HCT116 (cell line): ENCODE data around the gene NFX1. TPM values are rescaled to one million over a fixed set of nuclear protein-coding genes. Genes with fewer than 3 reads are reported as not detected.

Experiments used
- ATAC-seq: fragments of 200-7000 bp; cut with Tn5 transposase; 2 replicates; pipeline ENCODE4 v1.9.1; 2020; ENCODE audit warnings: mild to moderate bottlenecking, moderate library complexity
- BruUV-seq: library from RNA; stranded (reverse); fragments of 400-500 nt; replicated peaks from 2 replicates; lab custom pipeline; 2021; lab: Mats Ljungman, UMichigan
- CTCF ChIA-PET: fragments of 300-600 bp; sonication (Branson Sonifier 250); formaldehyde crosslinking; loops from one replicate; lab custom pipeline; 2021; ENCODE audit warnings: antibody characterized with exemption; lab: Charles Lee
- POLR2A ChIA-PET: fragments of 300-600, 350-600 bp; sonication (Branson Sonifier 250); formaldehyde crosslinking; loops from one replicate; lab custom pipeline; 2021; ENCODE audit warnings: antibody characterized with exemption; lab: Charles Lee
- RAD21 ChIA-PET, 2 experiments: fragments of 300-600 bp; sonication (Branson Sonifier 250); formaldehyde crosslinking; loops; one replicate each; lab custom pipeline; 2023; ENCODE audit warnings: low total read pairs in 2 of 2; ENCODE audit not compliant: uncharacterized antibody in 2 of 2, unreplicated experiment in 2 of 2, low non-redundant PET in 1 of 2; lab: Charles Lee
- DNase-seq: peaks from one replicate; pipeline ENCODE4 v3.0.0-alpha.2; 2010; ENCODE audit warnings: low read depth, low spot score
- H2AFZ ChIP-seq: fragments of 200-600 bp; shearing (Covaris generic), sonication (generic); 2 replicates; pipeline ENCODE4 v1.6.1; 2017; ENCODE audit warnings: low read depth, mixed run types, mixed read lengths, antibody characterized with exemption, low read length; ENCODE audit not compliant: poor library complexity, severe bottlenecking
- H3K27ac ChIP-seq: 2 replicates; pipeline ENCODE4 v1.5.1; 2012; ENCODE audit warnings: low read depth, low read length
- H3K27me3 ChIP-seq: fragments of 200-600 bp; sonication (generic); 2 replicates; pipeline ENCODE4 v1.6.1; 2016; ENCODE audit warnings: mixed run types, low read length, mixed read lengths; ENCODE audit not compliant: insufficient read depth
- H3K36me3 ChIP-seq, 2 experiments: fragments of 200-500 bp in 1 of 2; fragments of 200-600 bp in 1 of 2; sonication (Bioruptor generic) in 1 of 2; sonication (generic) in 1 of 2; 2 replicates each; pipeline versions ENCODE4 v1.5.1 to v1.6.1; 2014 to 2016; ENCODE audit warnings: low read length in 2 of 2, inconsistent platforms in 1 of 2, mixed read lengths in 1 of 2, mixed run types in 1 of 2; ENCODE audit not compliant: insufficient read depth in 2 of 2, control insufficient read depth in 1 of 2
- H3K4me1 ChIP-seq, 2 experiments: fragments of 200-600 bp in 1 of 2; sonication (generic) in 1 of 2; 2 replicates each; pipeline versions ENCODE4 v1.5.1 to v1.6.1; 2012 to 2017; ENCODE audit warnings: low read length in 2 of 2, inconsistent platforms in 1 of 2, mild to moderate bottlenecking in 1 of 2, mixed read lengths in 1 of 2, mixed run types in 1 of 2, moderate library complexity in 1 of 2; ENCODE audit not compliant: insufficient read depth in 2 of 2, control insufficient read depth in 1 of 2
- H3K4me2 ChIP-seq: fragments of 200-600 bp; sonication (generic); 2 replicates; pipeline ENCODE4 v1.6.1; 2017; ENCODE audit warnings: mixed run types, low read length, mixed read lengths
- H3K4me3 ChIP-seq, 2 experiments: fragments of 200-600 bp in 1 of 2; sonication (generic) in 1 of 2; replicated peaks in 1 of 2; 2 replicates each; pipeline ENCODE4 v1.5.1; 2011 to 2016; ENCODE audit warnings: low read length in 2 of 2, control low read depth in 1 of 2, low read depth in 1 of 2, mild to moderate bottlenecking in 1 of 2, mixed read lengths in 1 of 2, mixed run types in 1 of 2
- H3K79me2 ChIP-seq: fragments of 200-600 bp; sonication (generic); 2 replicates; pipeline ENCODE4 v1.6.1; 2017; ENCODE audit warnings: mild to moderate bottlenecking, mixed run types, low read length, moderate library complexity, mixed read lengths; ENCODE audit not compliant: insufficient read depth
- H3K9ac ChIP-seq: fragments of 200-600 bp; sonication (generic); 2 replicates; pipeline ENCODE4 v1.6.1; 2016; ENCODE audit warnings: low read length, mixed read lengths
- H3K9me2 ChIP-seq: fragments of 200-600 bp; sonication (generic), shearing (Covaris generic); 2 replicates; pipeline ENCODE4 v1.6.1; 2017; ENCODE audit warnings: mixed run types, mild to moderate bottlenecking, moderate library complexity; ENCODE audit not compliant: insufficient read depth
- H3K9me3 ChIP-seq, 2 experiments: fragments of 200-500 bp in 1 of 2; fragments of 200-600 bp in 1 of 2; sonication (Bioruptor generic) in 1 of 2; sonication (generic) in 1 of 2; 2 replicates each; pipeline ENCODE4 v1.6.1; 2014 to 2017; ENCODE audit warnings: low read length in 2 of 2, mixed read lengths in 2 of 2, inconsistent platforms in 1 of 2, low read depth in 1 of 2, mild to moderate bottlenecking in 1 of 2, mixed run types in 1 of 2, moderate library complexity in 1 of 2; ENCODE audit not compliant: control insufficient read depth in 1 of 2, insufficient read depth in 1 of 2
- H4K20me1 ChIP-seq: fragments of 200-600 bp; sonication (generic), shearing (Covaris generic); 2 replicates; pipeline ENCODE4 v1.6.1; 2017; ENCODE audit warnings: mixed run types, mild to moderate bottlenecking, moderate library complexity; ENCODE audit not compliant: insufficient read depth
- CEBPB ChIP-seq: IDR thresholded peaks from 2 replicates; pipeline ENCODE4 v1.6.1; 2012; ENCODE audit warnings: low read depth
- EGR1 ChIP-seq: IDR thresholded peaks from 2 replicates; pipeline ENCODE4 v1.6.1; 2012; ENCODE audit warnings: low read depth
- ELF1 ChIP-seq: IDR thresholded peaks from 2 replicates; pipeline ENCODE4 v1.6.1; 2012; ENCODE audit warnings: low read depth, borderline replicate concordance
- EZH2 ChIP-seq: fragments of 200-600 bp; sonication (generic); IDR thresholded peaks from 2 replicates; pipeline ENCODE4 v1.6.1; 2017; ENCODE audit warnings: antibody characterized with exemption, mixed run types
- EZH2phosphoT487 ChIP-seq: fragments of 200-600 bp; IDR thresholded peaks from 2 replicates; pipeline ENCODE4 v1.6.1; 2018; ENCODE audit warnings: antibody characterized with exemption, borderline replicate concordance
- POLR2A ChIP-seq: IDR thresholded peaks from 2 replicates; pipeline ENCODE4 v1.7.0; 2011; ENCODE audit warnings: borderline replicate concordance; ENCODE audit not compliant: insufficient read depth, insufficient read length; ENCODE audit errors: extremely low read depth
- POLR2AphosphoS5 ChIP-seq: IDR thresholded peaks from 2 replicates; pipeline ENCODE4 v1.6.1; 2011; ENCODE audit warnings: mild to moderate bottlenecking, low read depth, low read length, moderate library complexity
- RAD21 ChIP-seq: IDR thresholded peaks from 2 replicates; pipeline ENCODE4 v1.6.1; 2012; ENCODE audit warnings: low read depth, mild to moderate bottlenecking
- SIN3A ChIP-seq: IDR thresholded peaks from 2 replicates; pipeline ENCODE4 v1.6.1; 2012; ENCODE audit warnings: low read depth
- SP1 ChIP-seq: IDR thresholded peaks from 2 replicates; pipeline ENCODE4 v1.6.1; 2012; ENCODE audit warnings: low read depth
- TCF7L2 ChIP-seq: IDR thresholded peaks from 2 replicates; pipeline ENCODE4 v1.7.0; 2011; ENCODE audit warnings: borderline replicate concordance, inconsistent platforms; ENCODE audit not compliant: insufficient read depth, insufficient read length; ENCODE audit errors: extremely low read depth
- YY1 ChIP-seq: IDR thresholded peaks from 2 replicates; pipeline ENCODE4 v1.6.1; 2011; ENCODE audit warnings: low read length, low read depth, moderate library complexity, mild to moderate bottlenecking; ENCODE audit not compliant: insufficient replicate concordance; ENCODE audit errors: extremely low read depth
- ZFX ChIP-seq: fragments of 450-650 bp; IDR thresholded peaks from 2 replicates; pipeline ENCODE4 v1.6.1; 2017
- ZNF274 ChIP-seq: fragments of 200-500 bp; sonication (Bioruptor generic); IDR thresholded peaks from 2 replicates; pipeline ENCODE4 v1.6.1; 2014; ENCODE audit warnings: mild to moderate bottlenecking, low read depth, low read length, inconsistent platforms
- intact Hi-C: fragments of 100-400 bp; cut with micrococcal nuclease; formaldehyde crosslinking; loops from 2 replicates; pipeline ENCODE4 v1.10.0; 2022
- total RNA-seq: library from RNA; stranded (reverse); gene quantifications from one replicate; pipeline ENCODE4 v1.2.1, GENCODE V29; 2021; ENCODE audit not compliant: unreplicated experiment
- TF ChIP-seq, protein P1 (sequence below): IDR thresholded peaks from 2 replicates; pipeline ENCODE4 v1.6.1; 2011; ENCODE audit warnings: mild to moderate bottlenecking, low read length, moderate library complexity; ENCODE audit not compliant: insufficient replicate concordance; ENCODE audit errors: extremely low read depth
- TF ChIP-seq, protein P2 (sequence below), 3 experiments: fragments of 200-600 bp in 1 of 3; sonication (generic) in 1 of 3; IDR thresholded peaks in 2 of 3; conservative IDR thresholded peaks in 1 of 3; 2 replicates each; pipeline ENCODE4 v1.5.1; 2012 to 2017; ENCODE audit warnings: low read depth in 2 of 3, low read length in 2 of 3, antibody characterized with exemption in 1 of 3, borderline replicate concordance in 1 of 3, control low read depth in 1 of 3, mild to moderate bottlenecking in 1 of 3, mixed read lengths in 1 of 3, mixed run types in 1 of 3, moderate library complexity in 1 of 3; ENCODE audit not compliant: insufficient read depth in 1 of 3
- TF ChIP-seq, protein P3 (sequence below): IDR thresholded peaks from 2 replicates; pipeline ENCODE4 v1.6.1; 2012

Gene NFX1
- total RNA-seq, 1 experiment from 2014 or later, result 31.7 TPM

DNA sequence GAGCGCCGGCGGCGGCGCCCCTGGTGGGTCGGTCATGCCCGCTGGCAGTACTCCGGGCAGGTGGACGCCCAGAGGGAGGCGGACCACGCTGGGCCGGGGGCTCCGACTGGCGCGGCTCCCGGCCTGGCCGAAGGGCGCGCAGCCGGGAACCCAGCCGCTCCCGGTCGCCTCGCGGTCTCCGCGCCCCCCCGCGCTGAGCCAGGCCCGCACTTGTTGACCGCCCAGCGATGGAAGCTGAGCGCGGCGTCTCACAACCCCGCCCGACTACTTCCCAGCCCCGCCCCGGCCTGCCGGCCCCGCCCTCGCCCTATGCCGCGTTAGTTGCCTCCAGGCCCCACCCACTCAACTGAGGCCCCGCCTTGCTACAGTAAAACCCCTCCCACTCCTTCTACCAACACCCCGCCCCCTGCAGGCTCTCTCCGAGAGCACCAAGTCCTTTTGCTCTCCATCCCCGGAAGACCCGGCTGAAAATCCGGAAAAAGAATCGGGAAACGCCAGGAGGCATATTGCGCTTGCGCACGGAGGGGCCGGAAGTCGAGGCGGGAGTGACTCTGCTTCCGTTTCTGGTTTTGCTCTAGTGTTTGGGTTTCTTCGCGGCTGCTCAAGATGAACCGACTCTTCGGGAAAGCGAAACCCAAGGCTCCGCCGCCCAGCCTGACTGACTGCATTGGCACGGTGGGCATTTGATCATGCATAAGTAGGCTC lies 25.7 kb upstream of the NFX1 start, which contains the start of the genes BAG1 and CHMP5:
BAG1 (minus strand) TSS at position 236 of the 705 bp plus-strand sequence.
CHMP5 (plus strand) TSS at position 577 of the 705 bp plus-strand sequence; CDS start at position 607, 30 bp downstream.
- RAD21 ChIA-PET, result no interaction called here
- H3K27me3 ChIP-seq, result no peaks in the 10 kb centered on the region
- H3K9me2 ChIP-seq, result no peaks in the 10 kb centered on the region
- peaks cover 34 to 37% of the 10 kb centered on the region in 2 experiments for H3K36me3 ChIP-seq
- H3K4me1 ChIP-seq, result peaks cover 3 to 16% of the 10 kb centered on the region in 2 experiments; a peak in 3 of 4 replicates
- H3K4me3 ChIP-seq, result peak within 1 kb of the TSS; percentile 98 to 99
- peaks cover 66% of the 10 kb centered on the region for H3K79me2 ChIP-seq
- H3K27ac ChIP-seq, result peak within 1 kb of the TSS; percentile 87
- peak within 1 kb of the TSS; percentile 99 for H3K4me2 ChIP-seq
- intact Hi-C loops, result loop anchor here (1.0 to 2.0 kb wide), 3 partner anchors 26 to 36 kb away; partner anchors contain the start of gene NFX1
- CTCF ChIA-PET, result interaction anchor here (1.3 kb wide), 1 partner anchor 22 kb away, joined by 4 read pairs; no protein-coding TSS in a partner anchor
- no peak within 1 kb of the TSS for H2AFZ ChIP-seq
- POLR2A ChIA-PET, result interaction anchor here (0.9 to 1.0 kb wide), 2 partner anchors 30 to 240 kb away, joined by 3 read pairs; partner anchors contain the start of gene DNAJA1
- H4K20me1 ChIP-seq, result no peaks in the 10 kb centered on the region
- peak within 1 kb of the TSS; percentile 93 for H3K9ac ChIP-seq
- ATAC-seq (peak; percentile 93), DNase-seq (peak; percentile 98)
- peak; percentile 62 for TF ChIP-seq EGR1
- TF ChIP-seq POLR2A, result peak; percentile 31
- TF ChIP-seq, protein P1, sequence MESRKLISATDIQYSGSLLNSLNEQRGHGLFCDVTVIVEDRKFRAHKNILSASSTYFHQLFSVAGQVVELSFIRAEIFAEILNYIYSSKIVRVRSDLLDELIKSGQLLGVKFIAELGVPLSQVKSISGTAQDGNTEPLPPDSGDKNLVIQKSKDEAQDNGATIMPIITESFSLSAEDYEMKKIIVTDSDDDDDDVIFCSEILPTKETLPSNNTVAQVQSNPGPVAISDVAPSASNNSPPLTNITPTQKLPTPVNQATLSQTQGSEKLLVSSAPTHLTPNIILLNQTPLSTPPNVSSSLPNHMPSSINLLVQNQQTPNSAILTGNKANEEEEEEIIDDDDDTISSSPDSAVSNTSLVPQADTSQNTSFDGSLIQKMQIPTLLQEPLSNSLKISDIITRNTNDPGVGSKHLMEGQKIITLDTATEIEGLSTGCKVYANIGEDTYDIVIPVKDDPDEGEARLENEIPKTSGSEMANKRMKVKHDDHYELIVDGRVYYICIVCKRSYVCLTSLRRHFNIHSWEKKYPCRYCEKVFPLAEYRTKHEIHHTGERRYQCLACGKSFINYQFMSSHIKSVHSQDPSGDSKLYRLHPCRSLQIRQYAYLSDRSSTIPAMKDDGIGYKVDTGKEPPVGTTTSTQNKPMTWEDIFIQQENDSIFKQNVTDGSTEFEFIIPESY, result no peak
- peak; percentile 73 for TF ChIP-seq ZFX
- peak; percentile 77 for TF ChIP-seq POLR2AphosphoS5
- peak; percentile 37 for TF ChIP-seq TCF7L2
- no peak for TF ChIP-seq EZH2
- peak; percentile 87 for TF ChIP-seq ELF1
- no peak for TF ChIP-seq ZNF274
- no peak for TF ChIP-seq YY1
- TF ChIP-seq, protein P2, sequence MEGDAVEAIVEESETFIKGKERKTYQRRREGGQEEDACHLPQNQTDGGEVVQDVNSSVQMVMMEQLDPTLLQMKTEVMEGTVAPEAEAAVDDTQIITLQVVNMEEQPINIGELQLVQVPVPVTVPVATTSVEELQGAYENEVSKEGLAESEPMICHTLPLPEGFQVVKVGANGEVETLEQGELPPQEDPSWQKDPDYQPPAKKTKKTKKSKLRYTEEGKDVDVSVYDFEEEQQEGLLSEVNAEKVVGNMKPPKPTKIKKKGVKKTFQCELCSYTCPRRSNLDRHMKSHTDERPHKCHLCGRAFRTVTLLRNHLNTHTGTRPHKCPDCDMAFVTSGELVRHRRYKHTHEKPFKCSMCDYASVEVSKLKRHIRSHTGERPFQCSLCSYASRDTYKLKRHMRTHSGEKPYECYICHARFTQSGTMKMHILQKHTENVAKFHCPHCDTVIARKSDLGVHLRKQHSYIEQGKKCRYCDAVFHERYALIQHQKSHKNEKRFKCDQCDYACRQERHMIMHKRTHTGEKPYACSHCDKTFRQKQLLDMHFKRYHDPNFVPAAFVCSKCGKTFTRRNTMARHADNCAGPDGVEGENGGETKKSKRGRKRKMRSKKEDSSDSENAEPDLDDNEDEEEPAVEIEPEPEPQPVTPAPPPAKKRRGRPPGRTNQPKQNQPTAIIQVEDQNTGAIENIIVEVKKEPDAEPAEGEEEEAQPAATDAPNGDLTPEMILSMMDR (IDR thresholded peaks at IDR 0.05 in 2 of 3, conservative IDR thresholded peaks at IDR 0.05 in 1 of 3; ENCODE audit: borderline replicate concordance in 1 of 3, insufficient read depth in 1 of 3, low read depth in 2 of 3, low read length in 2 of 3), result peak in 1 of 3 experiments; percentile 43; a peak in 2 of 6 replicates
- peak; percentile 30; the same call in 1 of the 2 replicates for TF ChIP-seq SP1
- no peak for TF ChIP-seq EZH2phosphoT487
- TF ChIP-seq SIN3A, result peak; percentile 57
- TF ChIP-seq, protein P3, sequence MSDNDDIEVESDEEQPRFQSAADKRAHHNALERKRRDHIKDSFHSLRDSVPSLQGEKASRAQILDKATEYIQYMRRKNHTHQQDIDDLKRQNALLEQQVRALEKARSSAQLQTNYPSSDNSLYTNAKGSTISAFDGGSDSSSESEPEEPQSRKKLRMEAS, result peak; percentile 65
- TF ChIP-seq CEBPB, result no peak
- no peak for TF ChIP-seq RAD21
- no TSS peak for BruUV-seq
- no peaks in the 10 kb centered on the region for H3K9me3 ChIP-seq
